ENCODE measurements around the gene PACSIN3. TPM values are rescaled to one million over a fixed set of nuclear protein-coding genes. Genes with fewer than 3 reads are reported as not detected.

PACSIN3 gene
- total and polyA plus RNA-seq, 2 of the 13 experiments (the other 11 are each of a cell fraction or from before 2014, with no cell fraction given), result 47.9 to 93.3 TPM

DNA sequence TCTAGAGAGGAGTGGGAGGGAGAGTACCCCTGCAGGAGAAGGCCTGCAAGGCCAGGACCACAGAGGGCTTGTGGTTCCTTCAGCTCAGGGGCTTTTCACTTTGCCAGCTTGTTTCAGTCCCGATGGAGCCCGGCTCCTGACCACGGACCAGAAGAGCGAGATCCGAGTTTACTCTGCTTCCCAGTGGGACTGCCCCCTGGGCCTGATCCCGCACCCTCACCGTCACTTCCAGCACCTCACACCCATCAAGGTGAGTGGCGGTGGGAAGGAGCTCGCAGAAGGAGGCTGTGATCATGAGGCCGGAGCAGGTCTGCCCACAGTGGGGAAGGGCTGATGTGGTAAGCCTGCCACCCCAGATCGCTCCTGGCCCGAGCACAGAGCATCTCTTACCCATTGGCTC lies 48.9 kb upstream of the PACSIN3 start:
- no peak overlapping the region for H3K4me2 ChIP-seq (ENCODE audit: low read depth, low read length)
- peaks cover 14 to 38% of the 10 kb centered on the region in 2 experiments for H3K36me3 ChIP-seq (replicated peaks in 1 of 2; ENCODE audit: control insufficient read depth in 1 of 2, insufficient read depth in 2 of 2, low read length in 2 of 2)

More for the DNA sequence above, 48.9 kb upstream of the PACSIN3 start:
- Histone ChIP-seq H3K27me3 (ENCODE audit: control insufficient read depth in 1 of 2, insufficient read depth in 2 of 2, low read length in 2 of 2) (no peaks in the 10 kb centered on the region), H4K20me1 (ENCODE audit: insufficient read depth, low read length) (no peaks in the 10 kb centered on the region; the same call in 1 of the 2 replicates), H3K27ac (ENCODE audit: extremely low read length, insufficient read depth, low read length) (no peak overlapping the region), H3K9ac (ENCODE audit: insufficient read depth, low read depth, low read length) (no peak overlapping the region), H3K9me3 (ENCODE audit: low read length) (no peaks in the 10 kb centered on the region), H3K79me2 (ENCODE audit: insufficient read depth, low read length) (no peaks in the 10 kb centered on the region), H3K4me3 (replicated peaks in 1 of 3; ENCODE audit: insufficient read depth in 1 of 3, low read depth in 2 of 3, low read length in 3 of 3) (no peak overlapping the region), H3K4me1 (ENCODE audit: insufficient read depth, low read length) (peaks cover 16% of the 10 kb centered on the region), H2AFZ (ENCODE audit: low read length) (no peak overlapping the region)
- no TSS peak for BruUV-seq (replicated peaks)
- in situ Hi-C loops (cut with HindIII; ENCODE audit: extremely low pct_ligation_motif_present, low pct_unique_long_range_greater_than_20kb), result no loop called here
- ChIA-PET POLR2A (interaction anchor here (1.0 to 4.7 kb wide), 6 partner anchors 10 to 57 kb away, joined by 3 to 25 read pairs (median 6); partner anchors contain the start of genes ACP2, DDB2 and NR1H3), CTCF (ENCODE audit: low intra/inter-chr PET ratio, low total read pairs) (interaction anchor here (2.3 kb wide), 1 partner anchor 120 kb away, joined by 9 read pairs; no protein-coding TSS in a partner anchor)
- ATAC-seq (no peak), FAIRE-seq (no peak), DNase-seq (ENCODE audit: low spot score) (no peak)
- WGBS (ENCODE audit: low lambda C conversion rate), result 94% methylated on average over 12 of the region's 12 CpGs
- no peak for TF ChIP-seq HOXA3 (CRISPR knock-in tag; IDR thresholded peaks at IDR 0.05)
- TF ChIP-seq, protein P1, sequence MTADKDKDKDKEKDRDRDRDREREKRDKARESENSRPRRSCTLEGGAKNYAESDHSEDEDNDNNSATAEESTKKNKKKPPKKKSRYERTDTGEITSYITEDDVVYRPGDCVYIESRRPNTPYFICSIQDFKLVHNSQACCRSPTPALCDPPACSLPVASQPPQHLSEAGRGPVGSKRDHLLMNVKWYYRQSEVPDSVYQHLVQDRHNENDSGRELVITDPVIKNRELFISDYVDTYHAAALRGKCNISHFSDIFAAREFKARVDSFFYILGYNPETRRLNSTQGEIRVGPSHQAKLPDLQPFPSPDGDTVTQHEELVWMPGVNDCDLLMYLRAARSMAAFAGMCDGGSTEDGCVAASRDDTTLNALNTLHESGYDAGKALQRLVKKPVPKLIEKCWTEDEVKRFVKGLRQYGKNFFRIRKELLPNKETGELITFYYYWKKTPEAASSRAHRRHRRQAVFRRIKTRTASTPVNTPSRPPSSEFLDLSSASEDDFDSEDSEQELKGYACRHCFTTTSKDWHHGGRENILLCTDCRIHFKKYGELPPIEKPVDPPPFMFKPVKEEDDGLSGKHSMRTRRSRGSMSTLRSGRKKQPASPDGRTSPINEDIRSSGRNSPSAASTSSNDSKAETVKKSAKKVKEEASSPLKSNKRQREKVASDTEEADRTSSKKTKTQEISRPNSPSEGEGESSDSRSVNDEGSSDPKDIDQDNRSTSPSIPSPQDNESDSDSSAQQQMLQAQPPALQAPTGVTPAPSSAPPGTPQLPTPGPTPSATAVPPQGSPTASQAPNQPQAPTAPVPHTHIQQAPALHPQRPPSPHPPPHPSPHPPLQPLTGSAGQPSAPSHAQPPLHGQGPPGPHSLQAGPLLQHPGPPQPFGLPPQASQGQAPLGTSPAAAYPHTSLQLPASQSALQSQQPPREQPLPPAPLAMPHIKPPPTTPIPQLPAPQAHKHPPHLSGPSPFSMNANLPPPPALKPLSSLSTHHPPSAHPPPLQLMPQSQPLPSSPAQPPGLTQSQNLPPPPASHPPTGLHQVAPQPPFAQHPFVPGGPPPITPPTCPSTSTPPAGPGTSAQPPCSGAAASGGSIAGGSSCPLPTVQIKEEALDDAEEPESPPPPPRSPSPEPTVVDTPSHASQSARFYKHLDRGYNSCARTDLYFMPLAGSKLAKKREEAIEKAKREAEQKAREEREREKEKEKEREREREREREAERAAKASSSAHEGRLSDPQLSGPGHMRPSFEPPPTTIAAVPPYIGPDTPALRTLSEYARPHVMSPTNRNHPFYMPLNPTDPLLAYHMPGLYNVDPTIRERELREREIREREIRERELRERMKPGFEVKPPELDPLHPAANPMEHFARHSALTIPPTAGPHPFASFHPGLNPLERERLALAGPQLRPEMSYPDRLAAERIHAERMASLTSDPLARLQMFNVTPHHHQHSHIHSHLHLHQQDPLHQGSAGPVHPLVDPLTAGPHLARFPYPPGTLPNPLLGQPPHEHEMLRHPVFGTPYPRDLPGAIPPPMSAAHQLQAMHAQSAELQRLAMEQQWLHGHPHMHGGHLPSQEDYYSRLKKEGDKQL (CRISPR knock-in tag; IDR thresholded peaks at IDR 0.05; ENCODE audit: low read depth), result no peak
- TF ChIP-seq AGO2 (optimal IDR thresholded peaks at IDR 0.05; ENCODE audit: low read depth, low read length), result peak; percentile 72
- TF ChIP-seq, protein P2, sequence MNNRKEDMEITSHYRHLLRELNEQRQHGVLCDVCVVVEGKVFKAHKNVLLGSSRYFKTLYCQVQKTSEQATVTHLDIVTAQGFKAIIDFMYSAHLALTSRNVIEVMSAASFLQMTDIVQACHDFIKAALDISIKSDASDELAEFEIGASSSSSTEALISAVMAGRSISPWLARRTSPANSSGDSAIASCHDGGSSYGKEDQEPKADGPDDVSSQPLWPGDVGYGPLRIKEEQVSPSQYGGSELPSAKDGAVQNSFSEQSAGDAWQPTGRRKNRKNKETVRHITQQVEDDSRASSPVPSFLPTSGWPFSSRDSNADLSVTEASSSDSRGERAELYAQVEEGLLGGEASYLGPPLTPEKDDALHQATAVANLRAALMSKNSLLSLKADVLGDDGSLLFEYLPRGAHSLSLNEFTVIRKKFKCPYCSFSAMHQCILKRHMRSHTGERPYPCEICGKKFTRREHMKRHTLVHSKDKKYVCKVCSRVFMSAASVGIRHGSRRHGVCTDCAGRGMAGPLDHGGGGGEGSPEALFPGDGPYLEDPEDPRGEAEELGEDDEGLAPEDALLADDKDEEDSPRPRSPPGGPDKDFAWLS (CRISPR knock-in tag; IDR thresholded peaks at IDR 0.05; ENCODE audit: borderline replicate concordance), result no peak
- TF ChIP-seq, protein P3, sequence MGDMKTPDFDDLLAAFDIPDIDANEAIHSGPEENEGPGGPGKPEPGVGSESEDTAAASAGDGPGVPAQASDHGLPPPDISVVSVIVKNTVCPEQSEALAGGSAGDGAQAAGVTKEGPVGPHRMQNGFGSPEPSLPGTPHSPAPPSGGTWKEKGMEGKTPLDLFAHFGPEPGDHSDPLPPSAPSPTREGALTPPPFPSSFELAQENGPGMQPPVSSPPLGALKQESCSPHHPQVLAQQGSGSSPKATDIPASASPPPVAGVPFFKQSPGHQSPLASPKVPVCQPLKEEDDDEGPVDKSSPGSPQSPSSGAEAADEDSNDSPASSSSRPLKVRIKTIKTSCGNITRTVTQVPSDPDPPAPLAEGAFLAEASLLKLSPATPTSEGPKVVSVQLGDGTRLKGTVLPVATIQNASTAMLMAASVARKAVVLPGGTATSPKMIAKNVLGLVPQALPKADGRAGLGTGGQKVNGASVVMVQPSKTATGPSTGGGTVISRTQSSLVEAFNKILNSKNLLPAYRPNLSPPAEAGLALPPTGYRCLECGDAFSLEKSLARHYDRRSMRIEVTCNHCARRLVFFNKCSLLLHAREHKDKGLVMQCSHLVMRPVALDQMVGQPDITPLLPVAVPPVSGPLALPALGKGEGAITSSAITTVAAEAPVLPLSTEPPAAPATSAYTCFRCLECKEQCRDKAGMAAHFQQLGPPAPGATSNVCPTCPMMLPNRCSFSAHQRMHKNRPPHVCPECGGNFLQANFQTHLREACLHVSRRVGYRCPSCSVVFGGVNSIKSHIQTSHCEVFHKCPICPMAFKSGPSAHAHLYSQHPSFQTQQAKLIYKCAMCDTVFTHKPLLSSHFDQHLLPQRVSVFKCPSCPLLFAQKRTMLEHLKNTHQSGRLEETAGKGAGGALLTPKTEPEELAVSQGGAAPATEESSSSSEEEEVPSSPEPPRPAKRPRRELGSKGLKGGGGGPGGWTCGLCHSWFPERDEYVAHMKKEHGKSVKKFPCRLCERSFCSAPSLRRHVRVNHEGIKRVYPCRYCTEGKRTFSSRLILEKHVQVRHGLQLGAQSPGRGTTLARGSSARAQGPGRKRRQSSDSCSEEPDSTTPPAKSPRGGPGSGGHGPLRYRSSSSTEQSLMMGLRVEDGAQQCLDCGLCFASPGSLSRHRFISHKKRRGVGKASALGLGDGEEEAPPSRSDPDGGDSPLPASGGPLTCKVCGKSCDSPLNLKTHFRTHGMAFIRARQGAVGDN (CRISPR knock-in tag; IDR thresholded peaks at IDR 0.05), result 0 out of 2 replicates have a peak, but pooled peaks have one; percentile 20
- TF ChIP-seq, protein P4, sequence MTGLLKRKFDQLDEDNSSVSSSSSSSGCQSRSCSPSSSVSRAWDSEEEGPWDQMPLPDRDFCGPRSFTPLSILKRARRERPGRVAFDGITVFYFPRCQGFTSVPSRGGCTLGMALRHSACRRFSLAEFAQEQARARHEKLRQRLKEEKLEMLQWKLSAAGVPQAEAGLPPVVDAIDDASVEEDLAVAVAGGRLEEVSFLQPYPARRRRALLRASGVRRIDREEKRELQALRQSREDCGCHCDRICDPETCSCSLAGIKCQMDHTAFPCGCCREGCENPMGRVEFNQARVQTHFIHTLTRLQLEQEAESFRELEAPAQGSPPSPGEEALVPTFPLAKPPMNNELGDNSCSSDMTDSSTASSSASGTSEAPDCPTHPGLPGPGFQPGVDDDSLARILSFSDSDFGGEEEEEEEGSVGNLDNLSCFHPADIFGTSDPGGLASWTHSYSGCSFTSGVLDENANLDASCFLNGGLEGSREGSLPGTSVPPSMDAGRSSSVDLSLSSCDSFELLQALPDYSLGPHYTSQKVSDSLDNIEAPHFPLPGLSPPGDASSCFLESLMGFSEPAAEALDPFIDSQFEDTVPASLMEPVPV (CRISPR knock-in tag; IDR thresholded peaks at IDR 0.05), result no peak
- intact Hi-C loops (cut with micrococcal nuclease; ENCODE audit: unreplicated experiment), result no loop called here
